ENCODE measurements around the gene FILIP1L. TPM values are rescaled to one million over a fixed set of nuclear protein-coding genes. Genes with fewer than 3 reads are reported as not detected.

Gene FILIP1L
- total RNA-seq, 2 experiments from 2014 or later = not detected

GRCh38 chr3:99903869-99904268 is 210.4 kb downstream of the FILIP1L start:
- intact Hi-C loops (cut with micrococcal nuclease; ENCODE audit: unreplicated experiment) = no loop called here
- Histone ChIP-seq H3K27ac (ENCODE audit: low read depth, low read length, poor library complexity, severe bottlenecking) (no peak overlapping the region), H3K4me3 (ENCODE audit: low read depth, low read length, poor library complexity, severe bottlenecking) (no peak overlapping the region), H3K9me3 (ENCODE audit: low read length) (no peaks in the 10 kb centered on the region), H2AFZ (ENCODE audit: low read length) (no peak overlapping the region), H3K4me2 (ENCODE audit: low read length) (no peak overlapping the region), H3K4me1 (ENCODE audit: insufficient read depth, low read length, poor library complexity, severe bottlenecking) (no peaks in the 10 kb centered on the region), H3K79me2 (ENCODE audit: insufficient read depth, low read depth, low read length) (no peaks in the 10 kb centered on the region), H4K20me1 (ENCODE audit: insufficient read depth, low read length) (no peaks in the 10 kb centered on the region; the same call in 1 of the 2 replicates), H3K9me2 (ENCODE audit: insufficient read depth, low read length) (no peaks in the 10 kb centered on the region), H3K36me3 (ENCODE audit: insufficient read depth, low read length) (no peaks in the 10 kb centered on the region)
- ChIA-PET CTCF (ENCODE audit: unreplicated experiment) (no interaction called here), POLR2A (interaction anchor here (0.7 kb wide), 2 partner anchors 9 to 22 kb away, joined by 3 read pairs; no protein-coding TSS in a partner anchor)
- no peak for TF ChIP-seq EZH2phosphoT487 (IDR thresholded peaks at IDR 0.05; ENCODE audit: borderline replicate concordance, low read depth, low read length)
- TF ChIP-seq CTCF (conservative IDR thresholded peaks at IDR 0.05; ENCODE audit: low read length) = no peak
- no TSS peak for BruUV-seq (replicated peaks)
- no peak for DNase-seq (ENCODE audit: low spot score)

- CTCF ChIA-PET (ENCODE audit: unreplicated experiment) = no interaction called here
Observed at GRCh38 chr3:99902091-99902490, 212.2 kb downstream of the FILIP1L start.

More at GRCh38 chr3:99902091-99902490, 212.2 kb downstream of the FILIP1L start:
- Histone ChIP-seq H3K27ac (ENCODE audit: low read depth, low read length, poor library complexity, severe bottlenecking) (no peak overlapping the region), H4K20me1 (ENCODE audit: insufficient read depth, low read length) (no peaks in the 10 kb centered on the region; the same call in 1 of the 2 replicates), H3K9me2 (ENCODE audit: insufficient read depth, low read length) (no peaks in the 10 kb centered on the region), H2AFZ (ENCODE audit: low read length) (no peak overlapping the region), H3K36me3 (ENCODE audit: insufficient read depth, low read length) (no peaks in the 10 kb centered on the region), H3K4me3 (ENCODE audit: low read depth, low read length, poor library complexity, severe bottlenecking) (no peak overlapping the region), H3K4me1 (ENCODE audit: insufficient read depth, low read length, poor library complexity, severe bottlenecking) (no peaks in the 10 kb centered on the region), H3K4me2 (ENCODE audit: low read length) (no peak overlapping the region), H3K9me3 (ENCODE audit: low read length) (no peaks in the 10 kb centered on the region), H3K79me2 (ENCODE audit: insufficient read depth, low read depth, low read length) (no peaks in the 10 kb centered on the region)
- TF ChIP-seq EZH2phosphoT487 (IDR thresholded peaks at IDR 0.05; ENCODE audit: borderline replicate concordance, low read depth, low read length) (no peak), CTCF (conservative IDR thresholded peaks at IDR 0.05; ENCODE audit: low read length) (no peak)
- intact Hi-C loops (cut with micrococcal nuclease; ENCODE audit: unreplicated experiment) = no loop called here
- POLR2A ChIA-PET = no interaction called here
- BruUV-seq (replicated peaks) = no TSS peak
- DNase-seq (ENCODE audit: low spot score) = no peak
